Left renal pelvis (tissue), 4 donors: ENCODE data around the gene EFHC2. TPM values are rescaled to one million over a fixed set of nuclear protein-coding genes. Genes with fewer than 3 reads are reported as not detected.
A peak's percentile ranks its signal among the peaks of the same experiment; 100 is the strongest.
"Not testable (repeated sequence)": the region's sequence is repeated elsewhere in the genome, so short reads cannot be mapped to it uniquely, and the experiment has no call there.

Experiments
- DNase-seq, 4 donors: peaks; one replicate each; pipeline ENCODE4 v3.0.0-alpha.2; 2013; ENCODE audit warnings: low read depth in 4 of 4, low spot score in 3 of 4
- polyA plus RNA-seq, 4 donors: library from polyadenylated mRNA; unstranded; fragments of 120-200 nt; gene quantifications; one replicate each; pipeline ENCODE4 v1.2.1, GENCODE V29; 2013; ENCODE audit not compliant: insufficient read length in 4 of 4

The EFHC2 gene
- polyA plus RNA-seq, 4 donors = 0.68 to 10.1 (median 8.8) TPM

DNA sequence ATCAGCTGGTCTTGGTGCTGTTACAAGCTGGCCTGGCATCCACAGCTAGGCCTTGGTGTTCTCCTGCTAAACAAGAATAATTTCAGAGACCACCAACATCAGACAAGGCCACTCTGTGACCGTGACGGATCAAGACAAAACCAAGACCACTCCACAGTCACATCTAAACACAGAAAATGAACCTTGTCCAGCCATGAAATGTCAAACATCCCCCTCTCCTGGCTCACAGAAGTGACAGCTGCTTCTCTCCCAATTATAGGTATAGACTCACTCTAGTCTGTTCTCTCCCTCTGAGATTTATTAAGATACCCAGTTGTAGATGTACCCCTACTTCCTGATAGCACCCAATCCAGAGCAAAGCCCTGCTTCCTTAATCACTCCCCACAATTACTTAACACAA lies 40.4 kb downstream of the EFHC2 start:
- no peak for DNase-seq

DNA sequence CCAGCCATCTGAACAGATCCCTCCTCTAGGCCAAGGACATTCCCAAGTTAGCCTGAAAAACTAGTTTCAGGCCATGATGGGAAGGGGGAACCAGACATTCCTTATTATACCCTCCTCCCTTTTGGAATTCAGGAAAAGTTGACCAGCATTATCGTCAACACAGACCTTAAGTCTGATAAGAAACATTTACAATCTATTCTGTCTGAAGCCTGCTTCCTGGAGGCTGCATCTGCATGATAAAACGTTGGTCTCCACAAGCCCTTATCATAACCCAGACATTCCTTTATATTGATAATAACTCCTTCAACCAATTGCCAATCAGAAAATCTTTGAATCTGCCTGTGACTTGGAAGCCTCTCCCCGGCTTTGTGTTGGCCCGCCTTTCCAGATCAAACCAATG lies 44.3 kb downstream of the EFHC2 start:
- no peak for DNase-seq

DNA sequence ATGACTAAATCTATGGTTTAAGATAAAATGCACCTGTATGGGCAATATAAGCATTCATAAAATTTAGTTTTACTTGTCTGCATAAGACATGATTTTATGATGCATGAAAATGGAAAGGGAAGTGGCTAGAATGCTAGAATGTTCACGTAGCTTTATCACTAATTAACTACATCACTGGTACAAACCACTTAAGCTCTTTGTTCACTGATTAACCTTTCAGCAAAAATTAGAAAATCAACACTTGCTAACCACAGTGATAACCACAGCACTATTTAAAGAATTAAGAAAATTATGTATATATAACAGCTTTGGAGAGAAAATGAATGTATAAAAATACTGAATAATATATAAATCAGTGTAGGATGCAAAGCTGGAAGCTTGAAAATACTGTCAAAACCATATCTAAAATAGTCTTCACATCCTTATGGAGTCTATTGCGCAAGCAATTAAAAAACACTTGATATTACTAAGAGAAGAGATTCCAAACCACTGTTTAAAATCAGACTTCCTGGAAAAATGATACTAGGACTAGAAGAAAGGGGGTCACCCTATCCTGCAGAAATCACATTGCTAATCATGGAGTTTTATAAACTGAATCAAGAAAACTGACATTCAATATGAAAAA lies 51.9 kb downstream of the EFHC2 start:
- DNase-seq = no peak

DNA sequence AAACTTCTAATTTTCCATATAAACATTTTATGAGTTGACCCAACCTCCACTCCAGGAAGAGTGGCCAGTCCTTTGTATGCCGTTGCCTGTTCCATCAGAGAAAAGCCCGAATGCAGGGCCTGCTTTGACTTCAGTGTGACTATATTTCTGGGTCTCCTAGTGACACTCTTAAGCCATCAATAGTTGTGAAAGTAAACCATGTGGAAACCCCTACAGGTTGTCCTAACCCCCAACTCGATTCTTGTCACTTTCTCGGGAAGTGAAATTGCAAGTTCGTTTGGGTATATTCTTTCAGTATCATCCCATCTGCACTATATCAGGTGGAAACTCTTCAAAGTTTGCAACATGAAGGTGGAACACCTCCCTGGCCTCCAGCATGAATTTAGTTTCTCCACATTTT lies 52.8 kb downstream of the EFHC2 start:
- DNase-seq = no peak

DNA sequence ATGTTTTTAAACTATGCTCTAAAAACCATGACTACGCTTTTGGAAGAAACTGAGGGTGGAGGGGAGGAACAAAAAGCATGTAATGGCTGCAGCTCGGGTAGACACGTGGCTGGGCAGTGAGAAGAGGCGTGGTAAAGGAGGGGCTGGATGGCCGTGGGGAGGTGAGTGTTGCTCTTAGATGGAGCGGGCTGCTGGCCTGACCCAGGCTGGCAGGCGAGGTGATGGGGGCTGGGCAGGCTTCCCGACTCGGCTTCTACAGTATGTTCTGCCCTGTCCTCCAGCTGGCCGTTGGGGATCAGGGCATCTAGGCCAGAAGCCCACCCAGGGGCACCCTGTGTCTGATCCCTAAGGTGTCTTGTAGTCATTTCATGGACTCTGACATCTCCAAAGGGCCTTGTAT lies 60.7 kb downstream of the EFHC2 start:
- no peak for DNase-seq

DNA sequence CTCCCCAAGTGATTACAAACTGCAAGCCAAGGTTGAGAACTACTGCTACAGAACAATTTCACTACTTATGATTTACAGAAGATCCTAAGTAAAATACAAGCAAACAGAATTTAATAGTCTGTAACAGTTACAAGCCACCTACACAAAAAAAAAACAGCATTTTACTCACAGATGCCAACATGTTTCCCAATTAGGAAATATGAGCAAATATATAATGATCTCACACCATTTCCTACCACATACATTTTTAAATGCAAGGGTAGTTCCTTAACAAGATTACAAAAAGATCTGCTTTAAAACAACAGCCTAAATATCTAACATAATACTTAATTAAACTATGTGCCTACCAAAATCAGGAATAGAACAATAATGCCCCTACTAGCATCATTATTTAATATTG lies 63.4 kb downstream of the EFHC2 start:
- no peak for DNase-seq

DNA sequence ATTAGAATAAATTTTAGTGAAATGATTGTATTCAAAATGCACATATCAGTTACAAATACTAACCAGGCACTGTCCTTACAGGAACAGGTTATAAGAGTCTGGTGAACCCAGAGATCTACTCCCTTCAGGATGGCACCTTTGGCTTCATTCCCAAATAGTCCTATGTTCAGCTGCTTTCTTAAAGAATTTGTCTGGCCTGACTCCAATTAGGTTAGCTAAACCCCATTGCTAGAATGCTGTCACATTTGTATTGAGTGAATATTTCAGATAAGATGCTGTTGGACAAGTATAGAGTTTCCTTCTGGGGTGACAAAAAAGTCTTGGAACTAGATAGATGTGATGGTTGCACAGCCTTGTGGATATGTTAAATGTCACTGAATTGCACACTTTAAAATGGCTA lies 69.4 kb downstream of the EFHC2 start:
- no peak for DNase-seq

DNA sequence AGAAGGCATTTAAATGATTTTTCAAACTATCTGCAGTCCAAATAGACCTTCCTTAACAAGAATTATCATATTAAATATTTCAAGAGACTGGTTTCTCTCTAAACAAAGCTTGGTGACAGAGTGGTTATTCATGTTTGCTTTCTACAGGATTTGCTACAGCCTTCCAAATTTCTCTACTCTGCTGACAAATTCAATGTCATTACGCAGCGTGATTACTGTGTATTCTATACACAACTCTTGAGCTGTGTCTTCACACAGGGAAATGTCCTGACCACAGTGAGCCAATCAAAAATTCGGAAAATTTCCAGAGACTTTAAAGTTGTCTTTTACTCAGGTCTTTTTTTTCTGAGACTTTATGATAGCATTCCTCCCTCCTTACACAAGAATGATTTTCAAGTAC lies 75.6 kb downstream of the EFHC2 start:
- no peak for DNase-seq

DNA sequence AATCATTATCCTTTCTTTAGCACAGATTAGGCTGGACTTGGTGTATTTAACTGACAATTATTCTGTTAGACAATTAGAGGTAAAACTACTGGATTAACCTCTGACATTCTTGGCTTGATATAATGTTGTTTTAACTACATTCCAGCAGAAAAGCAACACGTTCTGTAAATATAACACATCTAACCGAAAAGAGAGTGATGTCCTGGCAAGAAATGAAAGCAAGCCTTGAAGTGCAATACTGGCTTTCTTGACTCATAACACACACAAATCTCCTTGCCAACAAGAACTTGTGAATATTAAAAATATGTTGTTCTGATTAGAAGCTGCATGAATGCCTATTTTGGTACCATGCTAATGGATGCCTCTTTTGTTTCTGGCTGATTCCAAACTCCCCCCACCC lies 76.4 kb downstream of the EFHC2 start:
- DNase-seq = no peak

DNA sequence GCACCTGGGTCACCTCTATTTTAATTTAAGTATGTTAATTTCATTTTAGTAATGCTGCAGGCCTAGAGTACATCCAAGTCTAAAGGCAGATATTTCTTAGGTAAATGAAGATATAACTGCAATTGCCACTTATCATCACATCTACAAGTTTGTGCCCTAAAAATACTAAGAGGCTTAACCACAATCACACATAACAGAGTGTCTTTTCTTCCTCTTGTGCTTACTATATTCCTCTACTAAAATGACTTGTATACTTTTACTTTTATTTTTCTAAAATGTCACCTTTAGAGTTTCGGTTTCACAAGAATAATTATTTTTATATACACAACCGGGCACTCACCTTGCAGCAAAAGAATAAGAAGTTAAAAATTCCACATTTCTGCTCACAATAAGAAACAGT lies 77.9 kb downstream of the EFHC2 start:
- no peak for DNase-seq

DNA sequence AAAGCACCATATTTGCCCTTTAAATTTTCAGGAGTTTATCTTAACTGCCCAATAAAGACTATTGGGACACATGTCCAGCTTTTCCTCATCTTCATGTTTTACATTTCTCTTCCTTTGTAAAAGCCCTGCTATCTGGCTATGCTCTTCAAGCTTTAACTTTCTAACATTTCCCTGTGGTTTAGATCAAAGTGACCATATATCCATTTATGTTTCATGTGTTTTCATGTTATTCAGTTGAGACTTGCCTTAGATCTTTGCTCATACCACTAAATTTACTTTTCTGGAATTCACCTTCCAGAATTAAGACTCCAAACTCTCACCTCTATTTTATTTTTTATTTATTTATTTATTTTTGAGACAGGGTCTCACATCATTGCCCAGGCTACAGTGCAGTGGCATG lies 78.5 kb downstream of the EFHC2 start:
- DNase-seq = no peak

DNA sequence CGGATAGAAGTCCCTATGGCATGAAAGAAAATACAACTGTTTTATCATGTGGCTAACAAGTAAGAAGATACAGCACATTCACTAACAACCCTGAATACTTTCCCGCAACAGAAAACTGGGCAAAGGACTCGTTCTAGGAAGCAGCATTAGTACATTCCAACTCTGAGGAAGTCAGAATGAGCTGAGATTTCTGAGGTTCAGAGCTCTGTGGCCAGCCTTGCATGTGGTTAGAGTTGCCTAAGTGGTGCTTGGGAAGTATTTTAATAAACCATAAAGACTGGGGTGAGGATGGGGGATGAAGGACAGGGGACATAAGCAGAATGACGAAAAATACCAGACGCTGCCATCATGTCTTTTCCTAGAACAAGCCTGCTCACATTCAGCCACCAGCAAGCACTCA lies 82.2 kb downstream of the EFHC2 start:
- DNase-seq = no peak

DNA sequence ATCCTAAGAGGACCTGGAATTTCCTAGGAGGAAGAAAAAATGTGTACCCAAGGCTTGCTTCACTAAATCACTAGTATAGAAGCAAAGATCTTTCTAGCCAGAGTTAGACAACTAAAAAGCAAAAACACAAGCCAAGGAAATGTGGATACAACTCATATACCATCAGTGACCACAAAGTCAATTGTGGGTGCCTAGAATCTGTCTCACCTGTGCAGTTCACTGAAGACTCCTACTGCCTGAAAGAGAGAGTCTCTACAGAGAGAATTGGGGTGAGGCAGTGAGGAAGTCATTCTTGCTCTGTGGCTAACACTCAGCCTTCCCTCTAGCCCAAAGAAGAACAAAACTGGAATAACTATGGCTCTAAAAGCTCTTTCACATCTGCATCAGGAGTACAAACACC lies 82.9 kb downstream of the EFHC2 start:
- DNase-seq = no peak

DNA sequence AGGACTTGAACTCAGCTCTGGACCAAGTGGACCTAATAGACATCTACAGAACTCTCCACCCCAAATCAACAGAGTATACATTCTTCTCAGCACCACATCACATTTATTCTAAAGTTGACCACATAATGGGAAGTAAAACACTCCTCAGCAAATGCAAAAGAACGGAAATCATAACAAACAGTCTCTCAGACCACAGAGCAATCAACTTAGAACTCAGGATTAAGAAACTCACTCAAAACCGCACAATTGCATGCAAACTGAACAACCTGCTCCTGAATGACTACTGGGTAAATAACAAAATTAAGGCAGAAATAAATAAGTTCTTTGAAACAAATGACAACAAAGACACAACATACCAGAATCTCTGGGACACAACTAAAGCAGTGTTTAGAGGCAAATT lies 87.7 kb downstream of the EFHC2 start:
- DNase-seq = not testable (repeated sequence)

DNA sequence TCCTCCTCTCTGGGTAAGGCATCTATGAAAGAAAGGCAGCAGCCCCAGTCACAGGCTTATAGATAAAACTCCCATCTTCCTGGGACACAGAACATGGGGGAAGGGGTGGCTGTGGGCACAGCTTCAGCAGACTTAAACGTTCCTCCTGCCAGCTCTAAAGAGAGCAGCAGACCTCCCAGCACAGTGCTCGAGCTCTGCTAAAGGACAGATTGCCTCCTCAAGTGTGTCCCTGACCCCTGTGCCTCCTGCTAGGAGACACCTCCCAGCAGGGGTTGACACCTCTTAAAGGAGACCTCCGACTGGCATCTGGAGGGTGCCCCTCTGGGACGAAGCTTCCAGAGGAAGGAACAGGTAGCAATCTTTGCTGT lies 89.9 kb downstream of the EFHC2 start:
- DNase-seq = no peak

DNA sequence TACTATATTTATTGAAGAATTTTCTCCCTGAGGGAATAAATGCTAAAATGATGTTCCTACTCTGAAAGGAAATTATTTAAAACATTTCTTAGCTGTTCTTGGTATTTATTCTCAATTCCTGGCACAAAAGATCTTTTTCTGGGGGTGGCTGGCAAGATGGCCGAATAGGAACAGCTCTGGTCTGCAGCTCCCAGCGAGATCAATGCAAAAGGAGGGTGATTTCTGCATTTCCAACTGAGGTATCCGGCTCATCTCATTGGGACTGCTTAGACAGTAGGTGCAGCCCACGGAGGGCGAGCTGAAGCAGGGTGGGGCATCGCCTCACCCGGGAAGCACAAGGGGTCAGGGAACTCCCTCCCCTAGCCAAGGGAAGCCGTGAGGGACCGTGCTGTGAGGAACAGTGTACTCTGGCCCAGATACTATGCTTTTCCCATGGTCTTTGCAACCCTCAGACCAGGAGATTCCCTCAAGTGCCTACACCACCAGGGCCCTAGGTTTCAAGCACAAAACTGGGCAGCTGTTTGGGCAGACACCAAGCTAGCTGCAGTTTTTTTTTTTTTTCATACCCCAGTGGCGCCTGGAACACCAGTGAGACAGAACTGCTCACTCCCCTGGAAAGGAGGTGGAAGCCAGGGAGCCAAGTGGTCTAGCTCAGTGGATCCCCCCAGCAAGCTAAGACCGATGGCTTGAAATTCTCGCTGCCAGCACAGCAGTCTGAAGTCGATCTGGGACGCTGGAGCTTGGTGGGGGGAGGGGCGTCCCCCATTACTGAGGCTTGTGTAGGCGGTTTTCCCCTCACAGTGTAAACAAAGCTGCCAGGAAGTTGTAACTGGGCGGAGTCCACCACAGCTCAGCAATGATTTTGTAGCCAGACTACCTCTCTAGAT lies 90.5 kb downstream of the EFHC2 start:
- not testable (repeated sequence) for DNase-seq

DNA sequence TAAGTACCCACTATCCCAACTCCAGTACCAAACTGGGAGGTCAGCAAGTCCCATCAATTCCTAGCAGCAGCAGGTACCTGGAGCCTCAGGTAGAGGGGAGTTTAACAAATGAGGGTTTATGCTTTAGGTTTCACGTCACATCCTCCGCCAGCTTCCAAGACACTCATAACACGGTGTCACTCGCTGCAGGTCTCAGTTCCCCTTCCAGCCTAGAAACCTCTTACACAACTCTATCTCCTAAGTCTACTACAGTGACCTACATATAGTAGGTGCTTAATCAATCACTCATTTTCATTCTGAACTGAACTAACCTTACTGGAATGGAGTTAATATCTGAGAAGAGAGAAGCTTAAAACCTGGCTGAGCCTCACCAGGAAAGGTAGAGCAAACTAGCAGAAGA lies 96.0 kb downstream of the EFHC2 start:
- no peak for DNase-seq

DNA sequence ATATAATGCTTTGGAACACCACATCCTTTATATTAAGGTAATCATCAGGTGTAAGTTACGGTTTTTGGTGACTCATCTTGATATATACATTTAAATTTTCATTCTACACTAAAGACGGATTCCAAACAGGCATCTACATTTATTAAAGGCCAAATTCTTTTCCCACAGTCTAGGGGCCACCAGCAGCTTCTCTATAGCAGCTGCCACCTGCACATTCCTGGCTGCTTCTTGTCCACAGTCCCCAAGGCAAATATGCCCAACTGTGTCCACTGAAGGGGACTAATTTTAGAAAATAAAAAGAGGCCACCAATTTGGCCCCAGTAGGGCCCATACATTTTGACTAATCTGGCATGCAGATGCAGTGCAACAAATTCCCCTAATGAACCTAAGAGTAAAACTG lies 96.6 kb downstream of the EFHC2 start:
- no peak for DNase-seq

DNA sequence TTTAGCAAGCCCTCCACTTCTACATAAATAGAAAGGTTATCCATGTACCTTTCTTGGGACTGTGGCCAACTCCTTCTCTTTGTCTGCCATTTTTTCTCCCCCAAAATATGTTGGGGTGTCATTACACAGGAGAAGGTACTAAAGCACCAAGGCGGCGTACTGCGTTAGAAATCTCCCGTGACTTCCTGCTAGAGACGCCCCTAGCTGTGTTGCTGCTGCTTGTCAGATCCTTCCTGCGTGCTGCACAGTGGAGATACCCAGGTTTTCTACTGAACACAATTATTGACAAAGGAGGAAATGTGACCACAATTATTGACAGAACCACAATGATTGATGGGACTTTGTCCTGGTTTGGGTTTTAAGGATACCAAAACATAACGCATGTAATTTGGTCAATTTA lies 97.7 kb downstream of the EFHC2 start:
- DNase-seq = no peak

DNA sequence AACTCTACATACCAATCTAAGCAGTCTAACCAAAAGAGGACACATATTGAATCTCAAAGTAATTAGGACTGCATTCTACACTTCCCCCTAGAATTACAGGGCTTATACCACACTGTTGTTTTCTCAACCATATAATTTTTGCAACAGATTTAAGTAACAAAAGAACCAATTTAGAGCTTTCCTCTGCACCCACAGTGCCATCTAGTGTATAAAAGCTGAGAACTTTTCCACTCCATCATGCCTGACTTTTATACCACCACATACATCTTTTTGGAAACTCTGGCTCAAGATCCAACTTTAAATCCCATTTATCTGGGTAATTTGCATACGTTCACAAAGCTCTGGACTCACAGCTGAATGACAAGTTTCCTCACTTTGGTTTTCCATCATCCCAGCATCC lies 99.5 kb downstream of the EFHC2 start:
- DNase-seq = peak in 1 of 4 donors; percentile 7

DNA sequence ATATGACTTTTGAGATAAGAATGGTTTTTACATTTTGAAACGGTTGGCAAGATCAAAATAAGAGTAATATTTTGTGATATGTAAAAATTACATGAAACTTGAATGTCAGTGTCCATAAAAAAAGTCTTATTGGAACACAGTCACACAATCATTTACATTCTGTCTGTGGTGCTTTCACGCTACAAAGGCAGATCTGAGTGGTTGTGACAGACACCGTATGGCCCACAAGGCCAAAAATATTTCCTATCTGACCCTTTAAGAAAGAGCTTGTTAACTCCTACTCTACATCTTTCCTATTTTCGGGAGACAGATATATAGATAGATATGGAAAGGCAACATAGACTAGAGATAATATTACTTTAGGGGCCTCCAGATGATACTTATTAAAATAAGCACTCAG lies 101.9 kb downstream of the EFHC2 start:
- DNase-seq = no peak

DNA sequence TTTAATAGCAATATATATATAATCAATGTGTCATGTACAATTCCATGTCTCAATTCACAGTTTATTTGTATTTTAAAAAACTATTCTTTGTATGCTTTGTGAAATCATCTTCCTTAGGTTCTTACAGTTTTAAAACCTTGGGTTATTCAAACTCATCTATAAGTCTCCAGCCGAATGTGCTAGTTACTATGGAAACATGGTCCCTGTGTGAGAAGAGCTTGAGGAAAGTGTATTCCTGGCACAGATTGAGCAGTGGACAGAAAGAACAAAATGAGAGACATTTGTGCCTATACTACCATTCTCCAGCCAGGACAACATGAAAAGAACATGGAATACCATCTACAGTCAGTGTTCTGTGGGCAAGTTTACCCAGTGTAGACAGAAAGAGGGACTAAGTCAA lies 103.4 kb downstream of the EFHC2 start:
- DNase-seq = no peak
